HEK293 (cell line): Measurements from ENCODE around the gene FOXB2.

Experiments used
- CTCF ChIA-PET: fragments of 350-600 bp; formaldehyde crosslinking; extraction: SDS; loops from one replicate; lab custom pipeline; 2021; ENCODE audit warnings: antibody characterized with exemption; lab: Yijun Ruan, JAX
- POLR2A ChIA-PET: fragments of 300-600 bp; formaldehyde crosslinking; extraction: SDS; loops from one replicate; lab custom pipeline; 2020; ENCODE audit warnings: antibody characterized with exemption, inconsistent platforms; lab: Yijun Ruan, JAX
- H3K27ac ChIP-seq: fragments of 200-500 bp; sonication (Bioruptor generic); 2 replicates; pipeline ENCODE4 v1.5.1; 2014; ENCODE audit warnings: low read depth, low read length, control low read depth, inconsistent platforms; ENCODE audit errors: extremely low read depth
- H3K36me3 ChIP-seq, 2 experiments: fragments of 200-500 bp in 1 of 2; sonication (Bioruptor generic) in 1 of 2; 1 replicate in 1 of 2; 2 replicates in 1 of 2; pipeline ENCODE4 v1.5.1; 2014 to 2017; ENCODE audit warnings: inconsistent platforms in 2 of 2, low read length in 2 of 2; ENCODE audit not compliant: control insufficient read depth in 2 of 2, insufficient read depth in 1 of 2
- H3K4me1 ChIP-seq: fragments of 200-500 bp; sonication (Bioruptor generic); 2 replicates; pipeline ENCODE4 v1.5.1; 2014; ENCODE audit warnings: mild to moderate bottlenecking, low read length, inconsistent platforms; ENCODE audit not compliant: control insufficient read depth, insufficient read depth
- H3K4me3 ChIP-seq: 2 replicates; pipeline ENCODE4 v1.5.1; 2011; ENCODE audit warnings: low read depth, mild to moderate bottlenecking, control low read depth, low read length, moderate library complexity
- H3K9me3 ChIP-seq: fragments of 200-500 bp; sonication (Bioruptor generic); 2 replicates; pipeline ENCODE4 v1.5.1; 2014; ENCODE audit warnings: low read depth, low read length, inconsistent platforms; ENCODE audit not compliant: control insufficient read depth, insufficient read depth
- ATF2 ChIP-seq: fragments of 450-650 bp; formaldehyde crosslinking; IDR thresholded peaks from 2 replicates; pipeline ENCODE4 v1.5.1; 2016; ENCODE audit warnings: missing biosample characterization, missing genetic modification characterization, low read depth
- BCL6B ChIP-seq: fragments of 450-650 bp; formaldehyde crosslinking; IDR thresholded peaks from 2 replicates; pipeline ENCODE4 v1.5.1; 2017; ENCODE audit warnings: missing biosample characterization, missing genetic modification characterization
- GLI4 ChIP-seq: fragments of 450-650 bp; formaldehyde crosslinking; IDR thresholded peaks from 2 replicates; pipeline ENCODE4 v1.5.1; 2016; ENCODE audit warnings: missing biosample characterization, missing genetic modification characterization
- KLF1 ChIP-seq: fragments of 450-650 bp; formaldehyde crosslinking; IDR thresholded peaks from 2 replicates; pipeline ENCODE4 v1.5.1; 2016; ENCODE audit warnings: missing biosample characterization, missing genetic modification characterization
- ZBTB17 ChIP-seq: fragments of 450-650 bp; formaldehyde crosslinking; IDR thresholded peaks from 2 replicates; pipeline ENCODE4 v1.5.1; 2016; ENCODE audit warnings: missing biosample characterization, missing genetic modification characterization
- ZFP37 ChIP-seq: fragments of 450-650 bp; formaldehyde crosslinking; IDR thresholded peaks from 2 replicates; pipeline ENCODE4 v1.5.1; 2016; ENCODE audit warnings: missing biosample characterization, missing genetic modification characterization
- ZNF133 ChIP-seq: fragments of 450-650 bp; formaldehyde crosslinking; IDR thresholded peaks from 2 replicates; pipeline ENCODE4 v1.5.1; 2016; ENCODE audit warnings: missing biosample characterization, missing genetic modification characterization
- ZNF155 ChIP-seq: fragments of 450-650 bp; formaldehyde crosslinking; IDR thresholded peaks from 2 replicates; pipeline ENCODE4 v1.5.1; 2016; ENCODE audit warnings: missing biosample characterization, missing genetic modification characterization
- ZNF175 ChIP-seq: fragments of 450-650 bp; formaldehyde crosslinking; IDR thresholded peaks from 2 replicates; pipeline ENCODE4 v1.5.1; 2016; ENCODE audit warnings: missing biosample characterization, missing genetic modification characterization
- ZNF266 ChIP-seq: fragments of 450-650 bp; formaldehyde crosslinking; IDR thresholded peaks from 2 replicates; pipeline ENCODE4 v1.5.1; 2016; ENCODE audit warnings: missing biosample characterization, missing genetic modification characterization, low read depth
- ZNF324 ChIP-seq: fragments of 450-650 bp; formaldehyde crosslinking; IDR thresholded peaks from 2 replicates; pipeline ENCODE4 v1.5.1; 2016; ENCODE audit warnings: missing biosample characterization, missing genetic modification characterization
- ZNF366 ChIP-seq: fragments of 450-650 bp; formaldehyde crosslinking; conservative IDR thresholded peaks from 2 replicates; pipeline ENCODE4 v1.5.1; 2016; ENCODE audit warnings: missing biosample characterization, missing genetic modification characterization
- ZNF37A ChIP-seq: fragments of 450-650 bp; IDR thresholded peaks from 2 replicates; pipeline ENCODE4 v1.5.1; 2018; ENCODE audit warnings: missing biosample characterization, missing genetic modification characterization
- ZNF433 ChIP-seq: fragments of 450-650 bp; formaldehyde crosslinking; IDR thresholded peaks from 2 replicates; pipeline ENCODE4 v1.5.1; 2016; ENCODE audit warnings: missing biosample characterization, missing genetic modification characterization, low read depth
- ZNF530 ChIP-seq: fragments of 450-650 bp; formaldehyde crosslinking; IDR thresholded peaks from 2 replicates; pipeline ENCODE4 v1.5.1; 2016; ENCODE audit warnings: low read depth, missing biosample characterization, missing genetic modification characterization
- ZNF610 ChIP-seq: fragments of 450-650 bp; formaldehyde crosslinking; IDR thresholded peaks from 2 replicates; pipeline ENCODE4 v1.5.1; 2016; ENCODE audit warnings: missing biosample characterization, missing genetic modification characterization, borderline replicate concordance
- ZNF654 ChIP-seq: fragments of 450-650 bp; formaldehyde crosslinking; IDR thresholded peaks from 2 replicates; pipeline ENCODE4 v1.5.1; 2016; ENCODE audit warnings: low read depth, missing biosample characterization, missing genetic modification characterization
- ZNF660 ChIP-seq: fragments of 450-650 bp; IDR thresholded peaks from 2 replicates; pipeline ENCODE4 v1.5.1; 2018; ENCODE audit warnings: missing biosample characterization, mild to moderate bottlenecking, missing genetic modification characterization
- ZNF670 ChIP-seq: fragments of 450-650 bp; formaldehyde crosslinking; IDR thresholded peaks from 2 replicates; pipeline ENCODE4 v1.5.1; 2016; ENCODE audit warnings: missing biosample characterization, missing genetic modification characterization, low read depth
- ZNF76 ChIP-seq: fragments of 450-650 bp; formaldehyde crosslinking; IDR thresholded peaks from 2 replicates; pipeline ENCODE4; 2016; ENCODE audit warnings: low read depth, missing biosample characterization, missing genetic modification characterization, borderline replicate concordance
- TF ChIP-seq, protein P1 (sequence below): fragments of 450-650 bp; IDR thresholded peaks from 2 replicates; pipeline ENCODE4 v1.5.1; 2018; ENCODE audit warnings: missing biosample characterization, mild to moderate bottlenecking, missing genetic modification characterization
- TF ChIP-seq, protein P2 (sequence below): fragments of 450-650 bp; formaldehyde crosslinking; IDR thresholded peaks from 2 replicates; pipeline ENCODE4 v1.5.1; 2017; ENCODE audit warnings: missing biosample characterization, missing genetic modification characterization

The FOXB2 gene

GRCh38 chr9:76985581-76985980 is 33.9 kb upstream of the FOXB2 start:
- no peaks in the 10 kb centered on the region for H3K36me3 ChIP-seq
- no peaks in the 10 kb centered on the region for H3K4me1 ChIP-seq
- H3K4me3 ChIP-seq: no peak overlapping the region
- no peak for TF ChIP-seq ZNF266 (tag by site-specific recombination)
- TF ChIP-seq ZNF76: no peak
- no peak for TF ChIP-seq ZNF175 (tag by site-specific recombination)
- no peak for TF ChIP-seq ZNF530 (tag by site-specific recombination)
- TF ChIP-seq ZNF324 (tag by site-specific recombination): no peak
- no peak for TF ChIP-seq ZNF133 (tag by site-specific recombination)
- no peak for TF ChIP-seq ZNF155 (tag by site-specific recombination)
- no peak for TF ChIP-seq ZNF610 (tag by site-specific recombination)
- no peak for TF ChIP-seq ZFP37 (tag by site-specific recombination)
- TF ChIP-seq, protein P1, sequence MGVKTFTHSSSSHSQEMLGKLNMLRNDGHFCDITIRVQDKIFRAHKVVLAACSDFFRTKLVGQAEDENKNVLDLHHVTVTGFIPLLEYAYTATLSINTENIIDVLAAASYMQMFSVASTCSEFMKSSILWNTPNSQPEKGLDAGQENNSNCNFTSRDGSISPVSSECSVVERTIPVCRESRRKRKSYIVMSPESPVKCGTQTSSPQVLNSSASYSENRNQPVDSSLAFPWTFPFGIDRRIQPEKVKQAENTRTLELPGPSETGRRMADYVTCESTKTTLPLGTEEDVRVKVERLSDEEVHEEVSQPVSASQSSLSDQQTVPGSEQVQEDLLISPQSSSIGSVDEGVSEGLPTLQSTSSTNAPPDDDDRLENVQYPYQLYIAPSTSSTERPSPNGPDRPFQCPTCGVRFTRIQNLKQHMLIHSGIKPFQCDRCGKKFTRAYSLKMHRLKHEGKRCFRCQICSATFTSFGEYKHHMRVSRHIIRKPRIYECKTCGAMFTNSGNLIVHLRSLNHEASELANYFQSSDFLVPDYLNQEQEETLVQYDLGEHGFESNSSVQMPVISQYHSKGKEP: no peak
- TF ChIP-seq, protein P2, sequence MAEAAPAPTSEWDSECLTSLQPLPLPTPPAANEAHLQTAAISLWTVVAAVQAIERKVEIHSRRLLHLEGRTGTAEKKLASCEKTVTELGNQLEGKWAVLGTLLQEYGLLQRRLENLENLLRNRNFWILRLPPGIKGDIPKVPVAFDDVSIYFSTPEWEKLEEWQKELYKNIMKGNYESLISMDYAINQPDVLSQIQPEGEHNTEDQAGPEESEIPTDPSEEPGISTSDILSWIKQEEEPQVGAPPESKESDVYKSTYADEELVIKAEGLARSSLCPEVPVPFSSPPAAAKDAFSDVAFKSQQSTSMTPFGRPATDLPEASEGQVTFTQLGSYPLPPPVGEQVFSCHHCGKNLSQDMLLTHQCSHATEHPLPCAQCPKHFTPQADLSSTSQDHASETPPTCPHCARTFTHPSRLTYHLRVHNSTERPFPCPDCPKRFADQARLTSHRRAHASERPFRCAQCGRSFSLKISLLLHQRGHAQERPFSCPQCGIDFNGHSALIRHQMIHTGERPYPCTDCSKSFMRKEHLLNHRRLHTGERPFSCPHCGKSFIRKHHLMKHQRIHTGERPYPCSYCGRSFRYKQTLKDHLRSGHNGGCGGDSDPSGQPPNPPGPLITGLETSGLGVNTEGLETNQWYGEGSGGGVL (tag by site-specific recombination): no peak
- no peak for TF ChIP-seq ZNF37A
- TF ChIP-seq KLF1 (tag by site-specific recombination): no peak
- TF ChIP-seq ZNF433 (tag by site-specific recombination): no peak
- ChIA-PET POLR2A (no interaction called here), CTCF (interaction anchor here (0.6 to 3.1 kb wide), 2 partner anchors 72 to 176 kb away, joined by 3 to 87 read pairs; no protein-coding TSS in a partner anchor)
- no peak overlapping the region for H3K27ac ChIP-seq
- H3K9me3 ChIP-seq: no peaks in the 10 kb centered on the region

GRCh38 chr9:76987594-76988200 is 31.8 kb upstream of the FOXB2 start:
- Histone ChIP-seq H3K27ac (no peak overlapping the region), H3K4me3 (no peak overlapping the region), H3K4me1 (no peaks in the 10 kb centered on the region), H3K36me3 (no peaks in the 10 kb centered on the region), H3K9me3 (no peaks in the 10 kb centered on the region)
- ChIA-PET CTCF (interaction anchor here (0.6 to 3.1 kb wide), 22 partner anchors 8 to 286 kb away, joined by 3 to 87 read pairs (median 4); no protein-coding TSS in a partner anchor), POLR2A (no interaction called here)
- TF ChIP-seq BCL6B (tag by site-specific recombination) (no peak), ATF2 (tag by site-specific recombination) (no peak), ZNF670 (tag by site-specific recombination) (no peak), ZBTB17 (no peak), ZNF660 (tag by site-specific recombination) (0 out of 2 replicates have a peak, but pooled peaks have one; percentile 14), ZNF366 (tag by site-specific recombination) (no peak), GLI4 (tag by site-specific recombination) (no peak), ZNF654 (tag by site-specific recombination) (peak; percentile 83)
